ENCODE data around the gene SELENOP. TPM values are rescaled to one million over a fixed set of nuclear protein-coding genes. Genes with fewer than 3 reads are reported as not detected.

Gene SELENOP
- total RNA-seq, 1 experiment from 2014 or later = 8.5 TPM

- no peaks in the 10 kb centered on the region for H3K9me3 Mint-ChIP-seq
- H3T11ph ChIP-seq (ENCODE audit: low read length) = no peak overlapping the region
- H2BK12ac ChIP-seq (ENCODE audit: insufficient read length, low read depth, low read length) = no peak overlapping the region
- H2BK15ac ChIP-seq (ENCODE audit: low read depth, low read length) = no peak overlapping the region
- H3K79me1 ChIP-seq (ENCODE audit: insufficient read depth, low read depth, low read length, poor library complexity, severe bottlenecking) = no peaks in the 10 kb centered on the region
- no peak overlapping the region for H2BK5ac ChIP-seq (ENCODE audit: insufficient read length, low read length)
- H3K4me1 ChIP-seq (ENCODE audit: insufficient read depth, low read length) = no peaks in the 10 kb centered on the region
- H3K9me3 ChIP-seq (ENCODE audit: control insufficient read depth, low read depth, low read length) = no peaks in the 10 kb centered on the region
- no peak for DNase-seq
- no peak overlapping the region for H4K91ac ChIP-seq (ENCODE audit: insufficient read length, low read depth, low read length)
- no peak overlapping the region for H3K23ac ChIP-seq (ENCODE audit: insufficient read length, low read depth, low read length)
- H3K36me3 Mint-ChIP-seq (ENCODE audit: insufficient read depth in 1 of 3, low read depth in 3 of 3) = peaks cover 0 to 9% (median 2%) of the 10 kb centered on the region in 3 experiments; a peak in 3 of 7 replicates
- H3K4ac ChIP-seq (ENCODE audit: low read depth, low read length) = no peak overlapping the region
- H3K14ac ChIP-seq (ENCODE audit: insufficient read depth, low read length) = no peak overlapping the region
- no peak overlapping the region for H3K4me3 Mint-ChIP-seq
- H3K56ac ChIP-seq (ENCODE audit: insufficient read length, low read depth, low read length) = no peak overlapping the region
- H3K4me2 ChIP-seq (ENCODE audit: insufficient read depth, insufficient read length, low read length) = no peak overlapping the region
- H4K20me1 ChIP-seq (ENCODE audit: control insufficient read depth, insufficient read depth, insufficient read length) = no peaks in the 10 kb centered on the region
- H3K27me3 ChIP-seq (ENCODE audit: insufficient read depth, low read length) = no peaks in the 10 kb centered on the region
- H3K4me1 Mint-ChIP-seq = peaks cover 4 to 6% of the 10 kb centered on the region in 2 experiments; a peak in 1 of 4 replicates
- H2BK20ac ChIP-seq (ENCODE audit: low read depth, low read length, poor library complexity, severe bottlenecking) = no peak overlapping the region
- no peak overlapping the region for H4K5ac ChIP-seq (ENCODE audit: insufficient read length, low read depth, low read length)
- no peak overlapping the region for H2AFZ ChIP-seq (ENCODE audit: low read length)
- H4K8ac ChIP-seq (replicated peaks; ENCODE audit: insufficient read length, low read depth, low read length) = no peak overlapping the region
- no CpG with 5 or more reads among the region's 4 CpGs for WGBS (ENCODE audit: extremely low coverage, insufficient read length, low lambda C conversion rate)
- no peak overlapping the region for H3K18ac ChIP-seq (ENCODE audit: insufficient read length, low read depth, low read length)
- no peak overlapping the region for H2BK120ac ChIP-seq (ENCODE audit: low read depth, low read length, poor library complexity, severe bottlenecking)
- no peak overlapping the region for H3K9ac ChIP-seq (ENCODE audit: extremely low read depth, insufficient read length, low read length)
- H3K27me3 Mint-ChIP-seq (ENCODE audit: low read depth) = no peaks in the 10 kb centered on the region
- H3K79me2 ChIP-seq (ENCODE audit: insufficient read depth, low read length) = no peaks in the 10 kb centered on the region
- no peaks in the 10 kb centered on the region for H3K23me2 ChIP-seq (ENCODE audit: insufficient read length, low read depth, low read length, poor library complexity, severe bottlenecking)
- H2AK5ac ChIP-seq (ENCODE audit: insufficient read length, low read length) = no peak overlapping the region
- TF ChIP-seq CTCF (conservative IDR thresholded peaks at IDR 0.05) = no peak
- no peak overlapping the region for H3K27ac ChIP-seq (ENCODE audit: insufficient read length, low read depth, low read length)
- no peak overlapping the region for H3K27ac Mint-ChIP-seq
These were observed 6.9 kb downstream of the SELENOP start for GRCh38 chr5:42804717-42805339.
